B cell (primary cell): Measurements from ENCODE around the gene EGFR.

Source experiments
- CTCF ChIP-seq: fragments of 200-600 bp; IDR thresholded peaks from one replicate; pipeline ENCODE4 v1.8.0; 2022; ENCODE audit warnings: antibody characterized with exemption, mild to moderate bottlenecking
- EZH2 ChIP-seq: IDR thresholded peaks from 2 replicates; pipeline ENCODE4 v1.6.1; 2012; ENCODE audit warnings: borderline replicate concordance, low read depth, mild to moderate bottlenecking, moderate library complexity, low read length; ENCODE audit not compliant: insufficient read depth, poor library complexity, severe bottlenecking

GRCh38 chr7:55112056-55112455, 93.2 kb downstream of the EGFR start:
- TF ChIP-seq CTCF = no peak
- no peak for TF ChIP-seq EZH2
